Measurements from ENCODE around the gene OR52N5.

OR52N5 gene

DNA sequence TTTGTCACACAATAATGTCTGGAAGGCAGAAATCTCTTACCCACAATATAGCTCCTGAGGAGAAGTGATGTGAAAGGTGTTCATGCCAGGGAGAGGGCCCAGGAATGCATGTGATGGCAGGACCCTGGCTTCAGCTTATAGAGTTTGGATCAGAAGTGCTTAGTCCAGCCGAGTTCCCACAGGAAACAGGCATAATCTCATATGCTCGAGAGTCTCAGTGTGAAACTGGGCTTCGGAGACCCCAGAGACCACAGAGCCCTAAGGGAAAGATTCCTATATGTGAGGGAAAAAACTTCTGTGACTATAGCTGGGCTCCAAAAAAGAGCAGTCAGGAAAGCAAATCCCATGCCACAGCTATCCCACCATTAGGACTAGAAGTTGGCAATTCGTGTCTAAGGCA, at the start of gene OR52N5:
TSS of gene OR52N5 (minus strand) at position 101 of the 400 bp plus-strand sequence. CDS start 4,721 bp downstream, outside the sequence.
- no peak for DNase-seq (ENCODE audit: low spot score)

DNA sequence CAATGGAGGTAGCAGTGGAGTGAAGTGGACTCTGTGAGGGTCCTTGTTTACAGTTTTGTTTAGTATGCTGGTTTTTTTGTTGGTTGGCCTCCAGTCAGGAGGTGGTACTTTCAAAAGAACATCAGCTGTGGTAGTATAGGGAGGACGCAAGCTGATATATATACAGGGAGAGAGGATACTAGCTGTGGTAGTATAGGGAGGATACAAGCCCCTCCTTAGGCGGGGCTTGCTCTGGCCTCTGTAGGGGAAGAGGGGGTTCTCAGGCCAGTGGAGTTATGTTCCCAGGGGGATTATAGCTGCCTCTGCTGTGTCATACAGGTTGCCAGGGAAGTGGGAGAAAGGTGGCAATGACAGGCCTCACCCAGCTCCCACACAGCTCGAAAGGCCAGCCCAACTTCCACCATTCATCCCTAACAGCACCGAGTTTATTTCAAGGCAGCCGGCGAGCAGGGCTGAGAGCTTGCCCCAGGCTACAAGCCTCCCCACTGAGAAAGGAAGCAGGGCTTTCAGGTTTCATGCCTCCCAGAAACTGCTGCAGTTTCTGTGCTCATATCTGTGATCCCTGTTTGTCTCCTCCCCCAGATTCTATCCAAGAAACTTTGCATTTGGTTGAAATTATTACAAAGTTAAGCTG, 48.2 kb upstream of the OR52N5 start:
- no peak for DNase-seq (ENCODE audit: low spot score)

- DNase-seq (ENCODE audit: low spot score), result no peak
Observed at GRCh38 chr11:5818245-5818886, 35.2 kb upstream of the OR52N5 start.

DNA sequence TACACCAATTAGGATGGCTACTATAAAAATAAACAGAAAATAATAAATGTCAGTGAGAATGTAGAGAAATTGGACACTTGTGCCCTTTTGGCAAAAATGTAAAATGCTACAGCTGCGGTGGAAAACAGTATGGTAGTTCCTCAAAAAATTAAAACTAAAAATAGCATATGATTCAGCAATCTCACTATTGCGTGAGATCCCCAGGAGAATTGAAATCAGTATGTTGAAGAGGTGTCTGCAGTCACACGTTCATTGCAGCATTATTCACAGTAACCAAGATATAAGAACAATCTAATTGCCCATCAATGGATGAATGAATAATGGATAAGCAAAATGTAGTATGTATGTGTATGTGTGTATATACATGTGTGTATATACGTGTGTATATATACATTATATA, 32.4 kb upstream of the OR52N5 start:
- DNase-seq (ENCODE audit: low spot score), result no peak

GRCh38 chr11:5809905-5810795, 27.0 kb upstream of the OR52N5 start:
- DNase-seq (ENCODE audit: low spot score), result no peak

GRCh38 chr11:5809122-5809519, 26.0 kb upstream of the OR52N5 start:
- DNase-seq (ENCODE audit: low spot score), result no peak

DNA sequence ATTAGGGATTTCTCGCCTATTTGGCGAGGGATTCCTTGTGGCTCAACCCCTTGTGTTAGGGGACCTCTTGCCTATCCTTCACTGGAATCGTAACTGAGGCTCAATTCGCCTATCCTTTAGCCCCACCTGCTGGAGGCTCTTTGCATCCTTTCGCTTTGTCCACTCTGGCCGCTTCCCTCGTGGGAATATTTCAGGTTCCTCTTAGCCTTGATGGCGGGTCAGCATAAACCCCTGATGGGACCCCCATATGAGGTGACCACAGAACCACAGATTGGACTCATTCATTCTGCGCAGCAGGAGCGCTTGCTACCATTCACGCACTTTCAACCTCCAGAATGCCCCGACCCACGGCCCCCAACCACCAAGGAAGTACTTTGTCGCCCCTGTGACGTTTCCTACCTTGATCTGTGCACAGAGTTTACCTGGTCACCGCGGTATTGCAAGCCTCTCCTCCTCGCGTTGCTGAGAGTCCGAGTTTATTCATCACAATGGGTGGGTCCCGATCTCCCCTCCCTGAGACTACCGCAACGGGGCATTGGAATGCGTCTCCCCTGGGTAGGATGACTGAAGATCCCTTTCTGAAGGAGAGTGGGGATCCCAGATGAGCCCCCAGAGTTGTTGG, 25.5 kb upstream of the OR52N5 start, which contains the start of gene OR52N2:
TSS of gene OR52N2 (plus strand) at position 425 of the 622 bp plus-strand sequence. CDS start 11,412 bp downstream, outside the sequence.
- peak; percentile 76 for DNase-seq (ENCODE audit: low spot score)

GRCh38 chr11:5807580-5807979, 24.4 kb upstream of the OR52N5 start:
- DNase-seq (ENCODE audit: low spot score), result no peak

GRCh38 chr11:5803982-5804381, 20.8 kb upstream of the OR52N5 start:
- DNase-seq (ENCODE audit: low spot score), result no peak

GRCh38 chr11:5796541-5796940, 13.4 kb upstream of the OR52N5 start:
- no peak for DNase-seq (ENCODE audit: low spot score)

DNA sequence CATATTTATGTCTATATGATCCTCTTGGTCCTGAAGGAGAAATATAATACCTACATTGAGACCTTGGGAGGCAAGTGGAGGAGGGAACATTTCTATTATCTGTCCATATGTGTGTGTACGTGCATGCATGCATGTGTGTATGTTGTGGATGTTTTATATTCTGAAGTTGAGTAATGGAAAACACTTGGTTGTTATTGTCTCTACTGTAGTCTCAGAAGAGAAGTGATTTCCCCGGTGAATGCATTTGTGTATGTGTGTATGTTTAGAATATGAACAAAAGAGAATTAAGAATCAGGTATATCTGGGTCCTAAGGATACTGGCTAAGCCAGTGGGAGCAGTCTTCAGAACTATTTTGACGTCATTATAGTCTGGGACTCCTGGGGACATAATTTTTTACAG, 8.0 kb upstream of the OR52N5 start, which contains the start of gene OR52N1:
TSS of gene OR52N1 (minus strand) at position 101 of the 400 bp plus-strand sequence. CDS start 2,449 bp downstream, outside the sequence.
- DNase-seq (ENCODE audit: low spot score), result no peak

DNA sequence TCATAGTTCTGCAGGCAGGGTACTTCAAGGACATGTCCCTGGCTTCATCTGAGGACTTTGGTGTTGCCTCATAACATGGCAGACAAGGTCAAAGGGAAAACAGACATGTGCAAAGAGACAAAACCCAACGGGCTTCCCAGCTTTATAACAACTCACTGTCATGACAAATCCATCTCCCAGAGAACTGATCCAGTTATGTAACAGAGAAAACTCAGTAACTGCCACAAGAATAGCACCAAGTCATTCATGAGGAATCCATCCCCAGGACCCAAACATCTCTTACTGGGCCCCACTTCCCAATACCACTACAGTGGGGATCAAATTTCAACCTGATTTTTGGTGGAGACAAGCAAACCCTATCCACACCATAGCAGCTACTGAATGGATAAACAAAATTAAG, 16.1 kb downstream of the OR52N5 start:
- no peak for DNase-seq (ENCODE audit: low spot score)

DNA sequence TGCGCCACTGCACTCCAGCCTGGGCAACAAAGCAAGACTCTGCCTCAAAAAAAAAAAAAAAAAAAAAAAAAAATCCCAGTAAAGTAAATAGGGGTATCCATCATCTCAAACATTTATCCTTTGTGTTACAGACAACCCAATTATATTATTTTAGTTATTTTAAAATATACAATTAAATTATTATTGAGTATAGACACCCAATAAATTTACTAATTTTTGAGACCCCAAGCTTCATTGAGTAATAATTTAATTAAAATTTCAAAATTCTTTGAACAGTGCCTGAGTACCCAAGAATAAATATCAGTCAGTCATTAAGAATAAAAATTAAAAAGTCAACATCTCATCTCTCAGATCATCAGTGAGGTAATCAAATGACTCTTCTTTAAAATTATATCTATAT, 29.2 kb downstream of the OR52N5 start, which contains the start of gene OR52N4:
TSS of gene OR52N4 (plus strand) at position 301 of the 400 bp plus-strand sequence. CDS start 498 bp downstream, outside the sequence.
- no peak for DNase-seq (ENCODE audit: low spot score)

GRCh38 chr11:5749836-5750235, 33.3 kb downstream of the OR52N5 start:
- DNase-seq (ENCODE audit: low spot score), result no peak

GRCh38 chr11:5746614-5747013, 36.5 kb downstream of the OR52N5 start:
- DNase-seq (ENCODE audit: low spot score), result no peak

- no peak for DNase-seq (ENCODE audit: low spot score)
Observed at GRCh38 chr11:5738431-5738830, 44.7 kb downstream of the OR52N5 start.

DNA sequence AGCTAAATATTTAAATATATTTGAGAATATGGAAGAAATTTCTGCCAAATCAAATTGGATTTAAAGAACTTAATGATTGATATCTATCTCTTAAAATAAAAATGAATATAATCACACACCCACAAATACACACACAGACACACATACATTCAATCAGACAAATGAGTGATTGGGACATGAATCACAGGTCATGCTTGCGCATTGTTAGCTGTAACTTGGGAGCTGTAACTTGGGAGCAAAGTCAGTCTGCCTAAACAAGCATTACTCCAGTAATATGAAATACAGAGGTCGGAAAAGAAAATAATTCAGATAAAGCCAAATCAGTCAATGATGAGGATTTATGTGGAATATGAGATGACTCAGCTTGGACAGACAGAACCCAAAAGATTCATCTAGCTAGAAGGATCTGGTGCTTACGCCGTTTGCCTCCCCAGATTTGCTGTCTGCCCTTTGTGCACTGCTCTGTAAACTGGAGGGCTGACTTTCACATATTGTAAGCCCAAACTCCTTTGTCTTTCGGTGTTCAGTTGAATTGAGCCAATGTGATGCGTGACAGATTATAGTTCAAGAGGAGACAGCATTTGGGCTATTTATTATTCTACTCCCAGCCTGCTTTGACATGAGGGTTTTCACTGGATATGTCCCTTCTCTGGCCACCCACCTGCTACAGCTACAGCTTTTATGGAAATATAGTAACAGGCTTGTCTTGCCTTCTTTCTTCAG, 45.3 kb downstream of the OR52N5 start:
- no peak for DNase-seq (ENCODE audit: low spot score)

- no peak for DNase-seq (ENCODE audit: low spot score)
Observed at GRCh38 chr11:5737091-5737490, 46.1 kb downstream of the OR52N5 start.

- DNase-seq (ENCODE audit: low spot score), result no peak
Observed at GRCh38 chr11:5736396-5736795, 46.8 kb downstream of the OR52N5 start, which contains the start of gene OR56B1. OR56B1 (plus strand) TSS chr11:5736448; CDS start chr11:5736517, 69 bp downstream.

DNA sequence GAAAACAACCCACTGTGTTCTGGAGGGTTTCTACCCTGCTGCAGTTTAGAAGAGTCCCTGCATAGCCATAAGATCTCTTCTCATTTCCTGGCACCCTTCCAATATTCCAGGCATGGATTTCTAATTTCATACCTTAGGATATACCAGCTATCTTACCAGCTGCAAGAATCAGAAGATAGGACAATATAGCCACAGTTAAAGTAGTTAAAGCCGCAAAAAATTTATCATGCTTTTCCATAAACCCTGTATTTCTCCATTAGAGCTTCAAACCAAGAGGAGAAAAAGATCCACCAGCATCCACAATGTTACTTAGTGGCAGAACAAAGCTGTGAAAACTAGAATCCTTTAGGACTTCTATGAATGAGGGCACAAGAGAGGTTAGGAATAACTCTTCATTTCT, 55.5 kb downstream of the OR52N5 start:
- no peak for DNase-seq (ENCODE audit: low spot score)

DNA sequence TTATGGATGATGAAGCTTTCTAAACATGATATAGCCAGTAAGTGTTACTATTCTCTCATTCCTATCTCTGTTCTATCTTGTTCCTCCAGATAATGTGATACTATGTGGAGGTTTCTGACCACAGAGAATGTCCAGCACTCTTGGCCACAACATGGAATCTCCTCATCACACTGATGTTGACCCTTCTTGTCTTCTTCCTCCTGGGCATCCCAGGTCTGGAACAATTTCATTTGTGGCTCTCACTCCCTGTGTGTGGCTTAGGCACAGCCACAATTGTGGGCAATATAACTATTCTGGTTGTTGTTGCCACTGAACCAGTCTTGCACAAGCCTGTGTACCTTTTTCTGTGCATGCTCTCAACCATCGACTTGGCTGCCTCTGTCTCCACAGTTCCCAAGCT, 56.8 kb downstream of the OR52N5 start:
- DNase-seq (ENCODE audit: low spot score), result no peak

Measured in CD4-positive, alpha-beta T cell treated with Interleukin-2 at 100 ng/mL for 4 hours (primary cell).